Body of pancreas (tissue), 4 donors: ENCODE results near the gene PIWIL4. TPM values are rescaled to one million over a fixed set of nuclear protein-coding genes. Genes with fewer than 3 reads are reported as not detected.

ENCODE experiments used
- ATAC-seq: fragments of 150-250 bp; one replicate; pipeline ENCODE4 v1.9.1; 2016
- DNase-seq, 4 donors: peaks; one replicate each; pipeline ENCODE4 v3.0.0-alpha.2; 2019
- H3K27ac ChIP-seq, 4 donors: fragments of 200-600 bp; sonication (generic); 1 replicate in 3 of 4; 2 replicates in 1 of 4; pipeline versions ENCODE4 v1.5.1 to v1.6.1; 2016 to 2019; ENCODE audit warnings: mild to moderate bottlenecking in 1 of 4, mixed read lengths in 1 of 4, moderate library complexity in 1 of 4
- H3K27me3 ChIP-seq, 2 donors: fragments of 200-600 bp; sonication (generic); one replicate each; pipeline ENCODE4 v1.6.0; 2016; ENCODE audit warnings: mild to moderate bottlenecking in 1 of 2
- H3K36me3 ChIP-seq, 2 donors: fragments of 200-600 bp; sonication (generic); replicated peaks in 1 of 2; 2 replicates each; pipeline ENCODE4 v1.5.1; 2016; ENCODE audit warnings: low read depth in 2 of 2; ENCODE audit not compliant: insufficient read depth in 1 of 2
- H3K4me1 ChIP-seq: fragments of 200-600 bp; sonication (generic); one replicate; pipeline ENCODE4 v1.6.0; 2016
- H3K4me3 ChIP-seq, 2 donors: fragments of 200-600 bp; sonication (generic); 1 replicate in 1 of 2; 2 replicates in 1 of 2; pipeline ENCODE4 v1.5.1; 2016 to 2019
- H3K9me3 ChIP-seq, 3 donors: fragments of 200-600 bp; sonication (generic); 1 replicate in 2 of 3; 2 replicates in 1 of 3; pipeline ENCODE4 v1.5.1; 2016
- CTCF ChIP-seq, 7 experiments: fragments of 450-650 bp in 4 of 7; fragments of 200-600 bp in 3 of 7; sonication (generic) in 3 of 7; IDR thresholded peaks; one replicate each; pipeline ENCODE4 v1.5.1; 2016 to 2019; ENCODE audit warnings: antibody characterized with exemption in 7 of 7
- POLR2A ChIP-seq, 3 donors: fragments of 450-650 bp; IDR thresholded peaks; one replicate each; pipeline ENCODE4 v1.6.1; 2016; ENCODE audit warnings: antibody characterized with exemption in 3 of 3, mild to moderate bottlenecking in 2 of 3
- WGBS, 2 donors: methylation state at CpG; one replicate each; pipeline ENCODE4 v1.1.5; 2017; 5-methylcytosine and 5-hydroxymethylcytosine counted together
- intact Hi-C: fragments of 100-400 bp; cut with DNase I; formaldehyde crosslinking; loops from one replicate; pipeline ENCODE4 v1.15.1; 2023
- total RNA-seq, 2 donors: library from RNA; depleted of rRNA; stranded (reverse); fragments of >200 nt; gene quantifications; one replicate each; pipeline ENCODE4 v1.1.0, GENCODE V29; 2016

PIWIL4 gene
- total RNA-seq, 2 donors from 2014 or later: 6.5 to 13.2 TPM

DNA sequence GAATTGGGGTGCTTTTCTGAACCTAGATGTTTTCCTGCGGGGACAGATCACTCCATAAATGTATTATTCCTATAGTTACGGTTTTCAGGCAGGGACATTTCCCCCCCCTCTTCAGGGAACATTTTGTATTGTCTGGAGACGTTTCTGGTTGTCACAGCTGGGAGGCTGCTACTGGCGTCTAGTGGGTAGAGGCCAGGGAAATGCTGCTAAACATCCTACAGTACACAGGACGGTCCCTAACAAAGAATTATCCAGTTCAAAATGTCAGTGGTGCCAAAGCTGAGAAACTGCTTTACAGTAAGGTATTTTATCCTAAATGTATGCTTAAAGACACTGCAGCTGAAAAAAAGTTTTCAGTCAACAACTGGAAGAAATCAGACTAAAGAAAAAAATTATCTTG is 19.4 kb downstream of the PIWIL4 start:
- Histone ChIP-seq H3K4me3 (no peak overlapping the region), H3K27ac (no peak overlapping the region), H3K36me3 (no peaks in the 10 kb centered on the region), H3K27me3 (no peaks in the 10 kb centered on the region), H3K4me1 (peaks cover 9% of the 10 kb centered on the region), H3K9me3 (no peaks in the 10 kb centered on the region)
- intact Hi-C loops: no loop called here
- WGBS, 2 donors: 67 to 81% methylated on average over 5 of the region's 5 CpGs
- TF ChIP-seq CTCF (IDR thresholded peaks at IDR 0.05) (no peak), POLR2A (IDR thresholded peaks at IDR 0.05) (no peak)
- DNase-seq: no peak
- no peak for ATAC-seq

DNA sequence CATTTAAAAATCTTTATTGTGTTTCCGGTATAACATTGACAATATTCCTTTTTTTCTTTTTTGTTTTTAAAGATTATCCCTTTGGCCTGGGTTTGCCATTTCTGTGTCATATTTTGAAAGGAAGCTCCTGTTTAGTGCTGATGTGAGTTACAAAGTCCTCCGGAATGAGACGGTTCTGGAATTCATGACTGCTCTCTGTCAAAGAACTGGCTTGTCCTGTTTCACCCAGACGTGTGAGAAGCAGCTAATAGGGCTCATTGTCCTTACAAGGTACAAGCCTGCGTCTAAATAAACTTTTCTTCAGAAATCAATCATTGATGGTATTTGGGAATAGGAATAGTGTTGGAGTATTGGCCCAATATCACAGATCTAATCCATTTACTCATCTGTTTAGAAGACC is 19.8 kb downstream of the PIWIL4 start:
- Histone ChIP-seq H3K27ac (peak overlapping the region in 2 of 4 donors; percentile 15 to 52), H3K27me3 (no peaks in the 10 kb centered on the region), H3K4me3 (no peak overlapping the region), H3K36me3 (no peaks in the 10 kb centered on the region), H3K9me3 (no peaks in the 10 kb centered on the region), H3K4me1 (peaks cover 9% of the 10 kb centered on the region)
- DNase-seq (no peak), ATAC-seq (no peak)
- intact Hi-C loops: no loop called here
- 58 to 66% methylated on average over 5 of the region's 5 CpGs for WGBS, 2 donors
- no peak for TF ChIP-seq POLR2A (IDR thresholded peaks at IDR 0.05)
- TF ChIP-seq CTCF (IDR thresholded peaks at IDR 0.05): no peak

DNA sequence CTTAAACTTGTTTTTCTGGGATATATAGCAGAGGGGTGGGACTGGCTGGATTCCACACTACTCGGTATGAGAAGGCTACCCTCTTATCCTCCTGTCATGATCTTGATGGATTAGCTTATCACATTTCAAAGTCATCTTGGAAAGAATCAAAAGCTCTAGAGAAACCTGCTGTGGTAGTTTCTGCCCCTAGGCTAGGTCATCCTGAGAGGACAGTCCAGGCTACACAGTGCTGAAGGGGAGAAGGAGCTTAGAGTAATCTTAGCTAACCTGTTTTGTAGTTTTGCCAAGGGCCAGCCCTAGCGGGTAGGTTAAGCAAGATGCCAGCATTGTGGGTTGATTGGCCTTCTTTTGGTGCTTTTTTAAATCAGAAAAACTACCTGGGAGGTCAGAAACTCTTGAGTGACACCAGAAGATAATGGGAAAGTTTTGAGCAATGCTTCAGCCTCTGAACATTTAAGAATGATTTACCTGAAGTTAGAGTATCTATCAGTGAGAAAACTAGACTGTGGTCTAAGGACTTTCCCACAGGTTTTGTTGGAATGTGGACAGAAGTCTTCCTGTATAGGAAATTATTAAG is 21.3 kb downstream of the PIWIL4 start:
- H3K36me3 ChIP-seq: no peaks in the 10 kb centered on the region
- H3K27me3 ChIP-seq: no peaks in the 10 kb centered on the region
- H3K4me1 ChIP-seq: peaks cover 9% of the 10 kb centered on the region
- ATAC-seq: peak; percentile 74
- H3K27ac ChIP-seq: peak overlapping the region in 3 of 4 donors; percentile 17 to 52 (median 34)
- H3K9me3 ChIP-seq: no peaks in the 10 kb centered on the region
- intact Hi-C loops: no loop called here
- no peak overlapping the region for H3K4me3 ChIP-seq
- no peak for TF ChIP-seq CTCF (IDR thresholded peaks at IDR 0.05)
- no peak for TF ChIP-seq POLR2A (IDR thresholded peaks at IDR 0.05)
- peak in 2 of 4 donors; percentile 16 for DNase-seq
- WGBS, 2 donors: 26 to 27% methylated on average over 2 of the region's 2 CpGs

- no peak overlapping the region for H3K27ac ChIP-seq
- peaks cover 0 to 2% of the 10 kb centered on the region in 2 donors for H3K36me3 ChIP-seq
- H3K9me3 ChIP-seq: no peaks in the 10 kb centered on the region
- H3K27me3 ChIP-seq: no peaks in the 10 kb centered on the region
- no peak for TF ChIP-seq POLR2A (IDR thresholded peaks at IDR 0.05)
- TF ChIP-seq CTCF (IDR thresholded peaks at IDR 0.05): no peak
- 66 to 68% methylated on average over 6 of the region's 6 CpGs for WGBS, 2 donors
- intact Hi-C loops: no loop called here
- H3K4me1 ChIP-seq: peaks cover 9% of the 10 kb centered on the region
- DNase-seq: no peak
- H3K4me3 ChIP-seq: no peak overlapping the region
- no peak for ATAC-seq
Observed at GRCh38 chr11:94590352-94591041, 23.3 kb downstream of the PIWIL4 start.

GRCh38 chr11:94593030-94593429 is 25.9 kb downstream of the PIWIL4 start:
- Histone ChIP-seq H3K4me3 (no peak overlapping the region), H3K27ac (no peak overlapping the region), H3K36me3 (peaks cover 0 to 2% of the 10 kb centered on the region in 2 donors), H3K4me1 (peaks cover 6% of the 10 kb centered on the region), H3K9me3 (no peaks in the 10 kb centered on the region), H3K27me3 (no peaks in the 10 kb centered on the region)
- WGBS, 2 donors: 58 to 74% methylated on average over 2 of the region's 2 CpGs
- ATAC-seq: no peak
- TF ChIP-seq CTCF (IDR thresholded peaks at IDR 0.05) (no peak), POLR2A (IDR thresholded peaks at IDR 0.05) (no peak)
- intact Hi-C loops: no loop called here
- DNase-seq: no peak
